ENCODE results near the gene ACVR1. TPM values are rescaled to one million over a fixed set of nuclear protein-coding genes. Genes with fewer than 3 reads are reported as not detected.

ACVR1 gene
- total and polyA plus RNA-seq, 2 of the 13 experiments (the other 11 are each of a cell fraction or from before 2014, with no cell fraction given), result 2.3 to 5.4 TPM

DNA sequence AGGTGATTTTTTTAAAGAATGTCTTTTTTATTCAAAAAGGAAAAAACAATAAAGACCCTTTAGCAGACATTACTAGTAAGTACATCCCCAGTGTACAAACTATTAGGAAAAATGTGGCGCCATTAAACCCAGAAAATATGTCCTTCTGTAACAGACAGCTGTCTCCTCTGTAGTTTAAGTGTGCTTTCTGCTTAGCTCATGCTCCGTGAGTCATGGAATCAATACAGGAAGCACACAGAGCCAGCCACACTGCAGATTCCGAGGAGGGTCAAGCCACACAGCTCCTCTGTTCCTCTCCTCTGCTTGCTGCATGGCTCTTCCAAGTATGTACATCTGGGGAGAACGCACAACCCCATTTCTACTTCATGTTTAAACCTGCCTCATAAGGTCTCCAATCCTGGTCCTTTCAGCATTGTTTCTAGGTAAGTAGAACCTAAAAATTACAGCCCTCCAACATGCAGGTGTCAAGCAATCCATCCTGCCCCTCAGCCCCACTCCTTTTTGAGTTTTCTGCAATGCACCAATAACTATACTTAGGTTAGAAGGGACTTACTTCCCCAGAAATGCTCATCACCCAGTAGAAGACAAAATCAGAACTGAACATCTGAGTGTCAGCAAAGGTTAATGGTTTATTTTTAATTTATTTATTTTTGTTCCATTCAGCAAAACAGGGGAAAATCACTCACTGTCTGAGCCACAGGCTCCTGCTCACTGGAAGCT is 37.5 kb downstream of the ACVR1 start (continued):
- TF ChIP-seq ZBTB8A (CRISPR knock-in tag; IDR thresholded peaks at IDR 0.05; ENCODE audit: borderline replicate concordance, low read depth), result 0 out of 2 replicates have a peak, but pooled peaks have one; percentile 54
- TF ChIP-seq HNRNPH1 (optimal IDR thresholded peaks at IDR 0.05; ENCODE audit: low read depth, low read length), result no peak
- TF ChIP-seq, protein P1, sequence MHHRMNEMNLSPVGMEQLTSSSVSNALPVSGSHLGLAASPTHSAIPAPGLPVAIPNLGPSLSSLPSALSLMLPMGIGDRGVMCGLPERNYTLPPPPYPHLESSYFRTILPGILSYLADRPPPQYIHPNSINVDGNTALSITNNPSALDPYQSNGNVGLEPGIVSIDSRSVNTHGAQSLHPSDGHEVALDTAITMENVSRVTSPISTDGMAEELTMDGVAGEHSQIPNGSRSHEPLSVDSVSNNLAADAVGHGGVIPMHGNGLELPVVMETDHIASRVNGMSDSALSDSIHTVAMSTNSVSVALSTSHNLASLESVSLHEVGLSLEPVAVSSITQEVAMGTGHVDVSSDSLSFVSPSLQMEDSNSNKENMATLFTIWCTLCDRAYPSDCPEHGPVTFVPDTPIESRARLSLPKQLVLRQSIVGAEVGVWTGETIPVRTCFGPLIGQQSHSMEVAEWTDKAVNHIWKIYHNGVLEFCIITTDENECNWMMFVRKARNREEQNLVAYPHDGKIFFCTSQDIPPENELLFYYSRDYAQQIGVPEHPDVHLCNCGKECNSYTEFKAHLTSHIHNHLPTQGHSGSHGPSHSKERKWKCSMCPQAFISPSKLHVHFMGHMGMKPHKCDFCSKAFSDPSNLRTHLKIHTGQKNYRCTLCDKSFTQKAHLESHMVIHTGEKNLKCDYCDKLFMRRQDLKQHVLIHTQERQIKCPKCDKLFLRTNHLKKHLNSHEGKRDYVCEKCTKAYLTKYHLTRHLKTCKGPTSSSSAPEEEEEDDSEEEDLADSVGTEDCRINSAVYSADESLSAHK (CRISPR knock-in tag; IDR thresholded peaks at IDR 0.05; ENCODE audit: borderline replicate concordance), result no peak
- TF ChIP-seq, protein P2, sequence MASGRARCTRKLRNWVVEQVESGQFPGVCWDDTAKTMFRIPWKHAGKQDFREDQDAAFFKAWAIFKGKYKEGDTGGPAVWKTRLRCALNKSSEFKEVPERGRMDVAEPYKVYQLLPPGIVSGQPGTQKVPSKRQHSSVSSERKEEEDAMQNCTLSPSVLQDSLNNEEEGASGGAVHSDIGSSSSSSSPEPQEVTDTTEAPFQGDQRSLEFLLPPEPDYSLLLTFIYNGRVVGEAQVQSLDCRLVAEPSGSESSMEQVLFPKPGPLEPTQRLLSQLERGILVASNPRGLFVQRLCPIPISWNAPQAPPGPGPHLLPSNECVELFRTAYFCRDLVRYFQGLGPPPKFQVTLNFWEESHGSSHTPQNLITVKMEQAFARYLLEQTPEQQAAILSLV (CRISPR knock-in tag; IDR thresholded peaks at IDR 0.05; ENCODE audit: borderline replicate concordance), result no peak; the same call in 1 of the 2 replicates
- 0 out of 2 replicates have a peak, but pooled peaks have one; percentile 11 for TF ChIP-seq ATF7 (IDR thresholded peaks at IDR 0.05)
- TF ChIP-seq ATF7 (CRISPR knock-in tag; IDR thresholded peaks at IDR 0.05), result peak; percentile 64; the same call in 1 of the 2 replicates
- TF ChIP-seq GABPA (IDR thresholded peaks at IDR 0.05; ENCODE audit: low read depth, low read length), result 0 out of 2 replicates have a peak, but pooled peaks have one; percentile 5
- peak; percentile 77 for TF ChIP-seq GABPA (CRISPR knock-in tag; IDR thresholded peaks at IDR 0.05; ENCODE audit: low read depth)
- TF ChIP-seq, protein P3, sequence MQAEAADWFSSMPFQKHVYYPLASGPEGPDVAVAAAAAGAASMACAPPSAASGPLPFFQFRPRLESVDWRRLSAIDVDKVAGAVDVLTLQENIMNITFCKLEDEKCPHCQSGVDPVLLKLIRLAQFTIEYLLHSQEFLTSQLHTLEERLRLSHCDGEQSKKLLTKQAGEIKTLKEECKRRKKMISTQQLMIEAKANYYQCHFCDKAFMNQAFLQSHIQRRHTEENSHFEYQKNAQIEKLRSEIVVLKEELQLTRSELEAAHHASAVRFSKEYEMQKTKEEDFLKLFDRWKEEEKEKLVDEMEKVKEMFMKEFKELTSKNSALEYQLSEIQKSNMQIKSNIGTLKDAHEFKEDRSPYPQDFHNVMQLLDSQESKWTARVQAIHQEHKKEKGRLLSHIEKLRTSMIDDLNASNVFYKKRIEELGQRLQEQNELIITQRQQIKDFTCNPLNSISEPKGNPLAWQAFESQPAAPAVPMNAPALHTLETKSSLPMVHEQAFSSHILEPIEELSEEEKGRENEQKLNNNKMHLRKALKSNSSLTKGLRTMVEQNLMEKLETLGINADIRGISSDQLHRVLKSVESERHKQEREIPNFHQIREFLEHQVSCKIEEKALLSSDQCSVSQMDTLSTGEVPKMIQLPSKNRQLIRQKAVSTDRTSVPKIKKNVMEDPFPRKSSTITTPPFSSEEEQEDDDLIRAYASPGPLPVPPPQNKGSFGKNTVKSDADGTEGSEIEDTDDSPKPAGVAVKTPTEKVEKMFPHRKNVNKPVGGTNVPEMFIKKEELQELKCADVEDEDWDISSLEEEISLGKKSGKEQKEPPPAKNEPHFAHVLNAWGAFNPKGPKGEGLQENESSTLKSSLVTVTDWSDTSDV (CRISPR knock-in tag; IDR thresholded peaks at IDR 0.05), result no peak
- peak; percentile 55 for TF ChIP-seq MEF2D (CRISPR knock-in tag; IDR thresholded peaks at IDR 0.05)
- 0 out of 2 replicates have a peak, but pooled peaks have one; percentile 39 for TF ChIP-seq ZBTB21 (CRISPR knock-in tag; IDR thresholded peaks at IDR 0.05)
- TF ChIP-seq, protein P4, sequence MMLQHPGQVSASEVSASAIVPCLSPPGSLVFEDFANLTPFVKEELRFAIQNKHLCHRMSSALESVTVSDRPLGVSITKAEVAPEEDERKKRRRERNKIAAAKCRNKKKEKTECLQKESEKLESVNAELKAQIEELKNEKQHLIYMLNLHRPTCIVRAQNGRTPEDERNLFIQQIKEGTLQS (CRISPR knock-in tag; IDR thresholded peaks at IDR 0.05), result peak; percentile 91
- no peak for TF ChIP-seq ZNF329 (CRISPR knock-in tag; IDR thresholded peaks at IDR 0.05; ENCODE audit: low read depth)
- TF ChIP-seq, protein P5, sequence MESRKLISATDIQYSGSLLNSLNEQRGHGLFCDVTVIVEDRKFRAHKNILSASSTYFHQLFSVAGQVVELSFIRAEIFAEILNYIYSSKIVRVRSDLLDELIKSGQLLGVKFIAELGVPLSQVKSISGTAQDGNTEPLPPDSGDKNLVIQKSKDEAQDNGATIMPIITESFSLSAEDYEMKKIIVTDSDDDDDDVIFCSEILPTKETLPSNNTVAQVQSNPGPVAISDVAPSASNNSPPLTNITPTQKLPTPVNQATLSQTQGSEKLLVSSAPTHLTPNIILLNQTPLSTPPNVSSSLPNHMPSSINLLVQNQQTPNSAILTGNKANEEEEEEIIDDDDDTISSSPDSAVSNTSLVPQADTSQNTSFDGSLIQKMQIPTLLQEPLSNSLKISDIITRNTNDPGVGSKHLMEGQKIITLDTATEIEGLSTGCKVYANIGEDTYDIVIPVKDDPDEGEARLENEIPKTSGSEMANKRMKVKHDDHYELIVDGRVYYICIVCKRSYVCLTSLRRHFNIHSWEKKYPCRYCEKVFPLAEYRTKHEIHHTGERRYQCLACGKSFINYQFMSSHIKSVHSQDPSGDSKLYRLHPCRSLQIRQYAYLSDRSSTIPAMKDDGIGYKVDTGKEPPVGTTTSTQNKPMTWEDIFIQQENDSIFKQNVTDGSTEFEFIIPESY (CRISPR knock-in tag; IDR thresholded peaks at IDR 0.05), result 0 out of 2 replicates have a peak, but pooled peaks have one; percentile 31
- TF ChIP-seq, protein P6, sequence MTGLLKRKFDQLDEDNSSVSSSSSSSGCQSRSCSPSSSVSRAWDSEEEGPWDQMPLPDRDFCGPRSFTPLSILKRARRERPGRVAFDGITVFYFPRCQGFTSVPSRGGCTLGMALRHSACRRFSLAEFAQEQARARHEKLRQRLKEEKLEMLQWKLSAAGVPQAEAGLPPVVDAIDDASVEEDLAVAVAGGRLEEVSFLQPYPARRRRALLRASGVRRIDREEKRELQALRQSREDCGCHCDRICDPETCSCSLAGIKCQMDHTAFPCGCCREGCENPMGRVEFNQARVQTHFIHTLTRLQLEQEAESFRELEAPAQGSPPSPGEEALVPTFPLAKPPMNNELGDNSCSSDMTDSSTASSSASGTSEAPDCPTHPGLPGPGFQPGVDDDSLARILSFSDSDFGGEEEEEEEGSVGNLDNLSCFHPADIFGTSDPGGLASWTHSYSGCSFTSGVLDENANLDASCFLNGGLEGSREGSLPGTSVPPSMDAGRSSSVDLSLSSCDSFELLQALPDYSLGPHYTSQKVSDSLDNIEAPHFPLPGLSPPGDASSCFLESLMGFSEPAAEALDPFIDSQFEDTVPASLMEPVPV (CRISPR knock-in tag; IDR thresholded peaks at IDR 0.05), result no peak
- TF ChIP-seq ZNF496 (CRISPR knock-in tag; IDR thresholded peaks at IDR 0.05; ENCODE audit: insufficient replicate concordance), result no peak
- TF ChIP-seq SRSF4 (IDR thresholded peaks at IDR 0.05; ENCODE audit: low read depth, low read length, poor library complexity, severe bottlenecking), result no peak
- TF ChIP-seq FOSL2 (CRISPR knock-in tag; IDR thresholded peaks at IDR 0.05), result peak; percentile 99
